IPS-20b (cell line): ENCODE data around the gene HDGF.

Experiments
- H3K27ac ChIP-seq: one replicate; pipeline ENCODE4 v1.5.1; 2013; ENCODE audit warnings: low read length
- H3K27me3 ChIP-seq: 2 replicates; pipeline ENCODE4 v1.6.1; 2013; ENCODE audit warnings: mild to moderate bottlenecking, low read length, inconsistent platforms; ENCODE audit not compliant: insufficient read depth
- H3K36me3 ChIP-seq: 2 replicates; pipeline ENCODE4 v1.6.1; 2013; ENCODE audit warnings: low read depth, mild to moderate bottlenecking, inconsistent platforms, low read length, moderate library complexity; ENCODE audit not compliant: insufficient read depth
- H3K4me1 ChIP-seq: 2 replicates; pipeline ENCODE4 v1.6.1; 2013; ENCODE audit warnings: mild to moderate bottlenecking, control low read depth, inconsistent platforms, low read length, moderate library complexity; ENCODE audit not compliant: insufficient read depth
- H3K4me3 ChIP-seq: 2 replicates; pipeline ENCODE4 v1.5.1; 2013; ENCODE audit warnings: mild to moderate bottlenecking, low read length, inconsistent platforms
- H3K9ac ChIP-seq: 2 replicates; pipeline ENCODE4 v1.6.1; 2013; ENCODE audit warnings: low read depth, mild to moderate bottlenecking, inconsistent platforms, low read length, moderate library complexity
- H3K9me3 ChIP-seq: 2 replicates; pipeline ENCODE4 v1.6.1; 2013; ENCODE audit warnings: mild to moderate bottlenecking, low read depth, low read length, inconsistent platforms; ENCODE audit not compliant: insufficient read depth

The HDGF gene

DNA sequence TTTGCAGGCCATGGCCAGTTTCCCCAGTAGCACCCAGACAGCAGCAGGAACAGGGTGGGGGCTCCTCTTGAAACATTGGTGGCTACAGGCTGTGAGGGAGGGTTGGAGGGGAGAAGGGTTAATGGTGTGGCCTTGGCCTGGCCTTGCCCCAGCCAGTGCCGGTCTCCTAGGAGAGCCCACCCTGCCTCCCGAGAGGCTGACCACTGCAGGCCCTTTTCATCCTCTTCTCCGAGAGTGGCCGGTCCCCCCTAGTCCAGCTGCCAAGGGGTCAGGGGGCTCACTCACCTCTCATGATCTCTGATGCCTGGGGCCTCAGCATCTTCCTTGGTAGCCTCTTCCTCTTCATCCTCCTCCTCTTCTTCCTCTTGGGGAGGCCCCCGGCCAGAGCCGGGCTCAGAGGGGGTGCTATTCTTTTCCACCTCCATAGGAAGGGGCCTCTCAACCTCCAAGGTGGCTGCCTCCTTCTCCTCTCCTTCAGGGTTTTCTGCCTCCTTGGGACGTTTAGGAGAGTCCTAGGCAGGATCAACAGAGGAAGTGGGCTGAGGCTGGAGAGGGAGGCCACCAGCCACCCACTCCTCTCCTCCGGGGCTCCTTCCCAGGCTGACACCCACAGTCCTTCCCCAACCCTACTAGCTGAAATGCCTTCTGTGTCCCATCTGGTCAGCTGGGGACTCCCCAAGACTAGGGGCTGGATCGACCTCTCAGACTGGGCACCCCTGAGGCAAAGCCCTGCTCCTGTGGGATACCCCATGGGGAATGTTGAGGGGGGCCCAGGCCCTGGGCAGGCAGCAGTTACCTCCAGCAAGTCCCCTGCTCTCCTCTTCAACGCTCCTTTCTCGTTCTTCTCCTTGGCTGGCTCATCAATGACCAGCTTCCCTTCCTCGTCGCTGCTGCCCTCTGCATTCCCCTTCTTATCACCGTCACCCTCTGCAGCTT lies 7.8 kb downstream of the HDGF start:
- H3K4me3 ChIP-seq = no peak overlapping the region
- no peaks in the 10 kb centered on the region for H3K27me3 ChIP-seq
- peaks cover 38% of the 10 kb centered on the region for H3K36me3 ChIP-seq
- no peaks in the 10 kb centered on the region for H3K9me3 ChIP-seq
- no peak overlapping the region for H3K9ac ChIP-seq
- H3K4me1 ChIP-seq = peaks cover 34% of the 10 kb centered on the region
- no peak overlapping the region for H3K27ac ChIP-seq

DNA sequence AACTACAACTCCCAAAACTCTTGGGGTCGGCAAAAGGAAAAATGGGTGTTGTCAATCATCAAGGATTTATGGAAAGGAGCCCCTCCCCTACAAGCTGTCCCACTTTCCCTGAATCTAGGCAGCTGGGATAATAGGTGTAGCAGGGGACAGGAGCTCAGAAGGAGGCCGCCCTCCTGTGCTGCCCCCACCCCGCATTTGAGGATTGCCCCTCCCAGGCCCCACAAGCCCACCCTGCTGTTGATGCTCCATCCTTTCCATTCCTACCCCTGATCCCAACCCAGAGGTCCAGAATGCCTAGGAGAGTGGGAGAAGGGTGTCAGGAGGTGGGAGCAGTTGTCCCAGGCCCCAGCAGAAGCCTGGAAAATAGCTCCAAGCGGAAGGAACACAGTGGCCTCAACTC lies 8.7 kb downstream of the HDGF start:
- Histone ChIP-seq H3K4me1 (peaks cover 25% of the 10 kb centered on the region), H3K27ac (no peak overlapping the region), H3K9me3 (no peaks in the 10 kb centered on the region), H3K27me3 (no peaks in the 10 kb centered on the region), H3K36me3 (peaks cover 42% of the 10 kb centered on the region), H3K9ac (no peak overlapping the region), H3K4me3 (no peak overlapping the region)

DNA sequence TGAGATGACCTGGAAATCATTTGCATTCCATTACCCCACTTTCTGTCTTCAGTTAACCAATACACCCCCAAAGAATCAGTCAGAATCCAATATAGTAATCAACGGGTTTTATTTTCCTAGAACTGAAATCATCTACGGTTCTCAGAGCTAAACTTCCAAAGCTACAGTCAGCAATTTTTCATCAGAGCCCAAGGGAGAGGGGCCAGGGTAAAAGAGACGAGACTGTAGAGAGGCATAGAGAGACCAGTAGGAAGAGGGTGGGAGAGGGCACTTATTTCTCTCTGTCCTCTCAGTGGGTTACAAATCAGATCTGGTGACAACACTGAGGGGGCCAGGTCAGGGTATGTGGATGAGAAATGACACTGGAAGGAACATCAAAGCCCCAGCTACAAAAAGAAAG lies 9.5 kb downstream of the HDGF start:
- H3K9ac ChIP-seq = peak overlapping the region; percentile 73; the same call in 1 of the 2 replicates
- peaks cover 22% of the 10 kb centered on the region; the same call in 1 of the 2 replicates for H3K4me1 ChIP-seq
- H3K36me3 ChIP-seq = peaks cover 50% of the 10 kb centered on the region
- peak overlapping the region; percentile 57; the same call in 1 of the 2 replicates for H3K4me3 ChIP-seq
- no peaks in the 10 kb centered on the region for H3K27me3 ChIP-seq
- H3K27ac ChIP-seq = peak overlapping the region; percentile 9
- H3K9me3 ChIP-seq = no peaks in the 10 kb centered on the region

DNA sequence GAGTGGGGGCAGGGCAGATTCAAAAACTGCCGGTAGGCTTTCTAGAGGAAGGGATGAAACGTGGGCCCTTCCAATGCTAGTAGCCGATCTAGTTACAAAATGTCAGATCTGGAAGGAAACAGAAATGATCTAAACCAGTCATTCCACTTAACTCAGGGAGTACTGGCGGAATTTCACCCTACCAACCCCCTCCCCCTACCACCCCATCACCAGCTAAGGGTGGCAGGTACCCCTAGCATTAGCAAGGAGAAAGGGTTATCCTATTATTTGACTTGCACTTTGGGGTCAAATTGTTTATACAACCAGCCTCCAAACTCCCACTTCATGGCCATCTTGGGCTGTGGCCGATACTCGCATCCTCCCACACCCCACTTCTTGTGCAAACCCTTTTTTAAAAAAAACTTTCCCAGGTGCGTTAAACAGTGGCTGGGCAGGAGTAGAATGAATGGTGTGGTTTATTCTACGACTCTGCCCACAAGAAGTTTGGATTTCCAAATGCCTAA lies 9.9 kb downstream of the HDGF start:
- peak overlapping the region; percentile 73; the same call in 1 of the 2 replicates for H3K9ac ChIP-seq
- no peaks in the 10 kb centered on the region for H3K9me3 ChIP-seq
- peaks cover 54% of the 10 kb centered on the region for H3K36me3 ChIP-seq
- no peaks in the 10 kb centered on the region for H3K27me3 ChIP-seq
- peaks cover 22% of the 10 kb centered on the region; the same call in 1 of the 2 replicates for H3K4me1 ChIP-seq
- H3K4me3 ChIP-seq = peak overlapping the region; percentile 57
- peak overlapping the region; percentile 9 for H3K27ac ChIP-seq

DNA sequence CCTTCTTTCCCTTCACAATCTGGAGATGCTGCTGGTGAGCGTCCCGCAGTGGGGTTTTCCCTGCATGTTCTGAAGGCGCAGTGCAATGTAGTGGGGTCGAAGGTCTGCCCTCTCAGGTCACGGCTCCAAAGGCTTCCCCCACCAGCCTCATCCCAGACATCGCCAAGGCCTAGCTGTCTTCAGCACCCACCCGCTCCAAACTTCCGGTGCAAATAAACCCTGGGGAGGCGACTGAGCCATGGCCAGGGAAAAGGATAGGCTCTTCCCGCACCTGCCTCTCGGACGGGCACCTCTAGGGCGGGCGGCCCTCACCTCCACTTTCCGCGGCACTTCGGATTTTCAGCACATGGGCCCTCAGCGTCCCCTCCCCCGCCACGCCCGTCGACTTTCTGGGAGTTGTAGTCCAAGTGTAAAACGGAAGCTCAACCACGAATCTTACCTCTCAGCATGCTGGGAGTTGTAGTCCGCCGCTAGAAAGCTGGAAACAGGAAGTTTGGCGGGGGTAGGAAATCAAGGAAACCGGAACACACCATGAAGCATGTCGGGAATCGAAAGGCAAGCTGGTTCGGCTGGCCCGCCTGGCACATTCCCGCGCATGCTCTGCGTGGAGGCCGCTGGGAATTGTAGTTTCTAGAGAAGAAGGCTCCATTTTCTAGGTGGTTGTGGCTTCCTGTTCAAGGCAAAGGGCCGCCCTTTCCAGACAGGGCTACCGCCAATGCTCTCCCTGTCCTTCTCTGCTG lies 10.6 kb downstream of the HDGF start, which contains the start of gene MRPL24:
Gene MRPL24, minus strand, starts transcription at position 348 of the 740 bp plus-strand sequence. CDS start 2,384 bp downstream, outside the sequence.
- Histone ChIP-seq H3K4me3 (peak within 1 kb of the TSS; percentile 84), H3K36me3 (peaks cover 59% of the 10 kb centered on the region), H3K27me3 (no peaks in the 10 kb centered on the region), H3K9me3 (no peaks in the 10 kb centered on the region), H3K27ac (peak within 1 kb of the TSS; percentile 68), H3K9ac (peak within 1 kb of the TSS; percentile 89), H3K4me1 (peaks cover 16% of the 10 kb centered on the region; the same call in 1 of the 2 replicates)

DNA sequence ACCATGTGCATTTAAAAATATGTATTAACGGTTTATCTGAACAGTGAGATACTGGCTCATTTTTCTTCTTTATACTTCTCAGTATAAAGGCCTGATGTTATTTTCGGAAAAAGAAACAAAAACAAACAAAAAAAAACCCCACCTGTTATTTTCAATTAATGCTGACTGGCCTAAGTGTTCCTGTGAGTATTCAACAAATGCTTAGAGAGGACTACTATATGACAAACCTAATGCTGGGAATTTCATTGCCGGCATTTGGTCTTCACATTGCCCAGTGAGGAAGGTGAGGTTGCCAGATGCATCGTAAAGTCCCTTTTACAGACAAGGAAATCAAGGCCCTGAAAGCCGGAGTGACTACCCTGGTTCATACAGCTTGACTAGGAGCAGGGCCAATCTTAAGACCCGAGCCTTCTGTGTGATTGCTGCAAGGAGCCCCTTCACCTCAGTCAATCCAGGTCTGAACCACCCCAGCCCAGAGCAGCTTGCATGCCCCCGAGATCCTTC lies 11.2 kb downstream of the HDGF start:
- Histone ChIP-seq H3K4me3 (peak overlapping the region; percentile 84), H3K4me1 (peaks cover 12% of the 10 kb centered on the region; the same call in 1 of the 2 replicates), H3K9me3 (no peaks in the 10 kb centered on the region), H3K27ac (peak overlapping the region; percentile 68), H3K9ac (peak overlapping the region; percentile 89), H3K36me3 (peaks cover 59% of the 10 kb centered on the region), H3K27me3 (no peaks in the 10 kb centered on the region)

DNA sequence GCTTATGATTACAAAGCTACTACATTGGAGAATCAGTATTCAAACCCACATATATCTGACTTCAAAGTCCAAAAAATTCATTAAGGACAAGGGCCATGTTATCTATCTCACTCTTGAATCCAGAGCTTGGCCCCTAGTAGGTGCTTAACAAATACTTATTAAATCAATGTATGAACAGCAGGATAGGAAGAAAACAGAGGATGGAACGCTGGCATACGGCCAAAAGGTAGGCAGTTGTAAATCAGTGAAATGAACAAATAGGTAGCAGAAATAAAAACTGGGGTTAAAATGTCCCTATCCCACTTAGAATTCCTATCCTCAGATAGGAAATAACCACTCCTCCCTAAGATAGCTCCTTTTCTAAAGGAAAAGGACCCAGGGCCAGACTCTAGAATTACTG lies 12.6 kb downstream of the HDGF start:
- H3K27ac ChIP-seq = no peak overlapping the region
- H3K9ac ChIP-seq = no peak overlapping the region
- no peaks in the 10 kb centered on the region for H3K9me3 ChIP-seq
- peaks cover 50% of the 10 kb centered on the region for H3K36me3 ChIP-seq
- H3K27me3 ChIP-seq = no peaks in the 10 kb centered on the region
- no peak overlapping the region for H3K4me3 ChIP-seq
- peaks cover 11% of the 10 kb centered on the region; the same call in 1 of the 2 replicates for H3K4me1 ChIP-seq

DNA sequence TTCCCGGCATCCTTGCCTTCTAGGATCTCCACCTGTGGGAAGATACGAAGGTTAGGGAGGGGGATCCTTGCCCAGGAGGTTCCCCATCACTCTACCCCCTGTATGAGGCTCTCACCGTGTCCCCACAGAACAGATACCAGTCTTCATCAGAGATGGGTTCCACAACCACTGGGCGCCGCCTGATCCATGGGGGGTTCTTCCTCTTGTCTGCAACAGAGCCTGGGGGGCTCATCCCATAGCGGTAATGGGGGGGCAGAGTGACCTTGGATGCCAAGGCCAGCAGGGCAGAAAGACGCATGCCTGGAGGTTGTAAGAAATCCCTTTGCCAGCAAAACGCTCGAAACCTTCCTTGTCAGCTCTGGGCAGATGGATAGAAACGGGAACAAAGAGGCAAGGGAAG lies 13.1 kb downstream of the HDGF start:
- no peaks in the 10 kb centered on the region for H3K27me3 ChIP-seq
- H3K9me3 ChIP-seq = no peaks in the 10 kb centered on the region
- no peak overlapping the region for H3K4me3 ChIP-seq
- no peak overlapping the region for H3K27ac ChIP-seq
- H3K9ac ChIP-seq = no peak overlapping the region
- peaks cover 50% of the 10 kb centered on the region for H3K36me3 ChIP-seq
- peaks cover 11% of the 10 kb centered on the region; the same call in 1 of the 2 replicates for H3K4me1 ChIP-seq

DNA sequence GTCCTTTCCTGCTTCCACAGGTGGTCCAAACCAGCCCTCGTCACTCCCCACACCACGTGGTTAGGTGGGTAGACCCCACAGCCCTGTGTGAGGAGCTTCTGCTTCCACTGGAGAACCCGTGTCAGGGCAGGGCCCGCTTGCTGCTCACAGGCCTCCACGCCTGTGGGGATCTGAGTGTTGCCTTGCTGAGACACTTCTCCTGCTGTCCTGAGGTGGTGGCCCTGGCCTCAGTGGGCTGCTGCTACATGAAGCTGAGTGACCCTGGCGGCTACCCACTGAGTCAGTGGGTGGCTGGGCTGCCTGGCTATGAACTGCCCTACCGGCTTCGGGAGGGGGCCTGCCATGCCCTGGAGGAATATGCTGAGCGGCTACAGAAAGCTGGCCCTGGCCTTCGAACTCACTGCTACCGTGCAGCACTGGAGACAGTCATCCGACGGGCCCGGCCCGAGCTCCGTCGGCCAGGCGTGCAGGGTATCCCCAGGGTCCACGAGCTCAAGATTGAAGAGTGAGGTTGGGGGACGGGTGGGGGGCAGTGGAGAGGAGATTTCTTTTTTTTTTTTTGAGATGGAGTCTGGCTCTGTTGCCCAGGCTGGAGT lies 17.4 kb downstream of the HDGF start:
- Histone ChIP-seq H3K9me3 (no peaks in the 10 kb centered on the region), H3K36me3 (peaks cover 44% of the 10 kb centered on the region), H3K27me3 (no peaks in the 10 kb centered on the region), H3K4me3 (no peak overlapping the region), H3K9ac (no peak overlapping the region), H3K4me1 (no peaks in the 10 kb centered on the region), H3K27ac (no peak overlapping the region)

DNA sequence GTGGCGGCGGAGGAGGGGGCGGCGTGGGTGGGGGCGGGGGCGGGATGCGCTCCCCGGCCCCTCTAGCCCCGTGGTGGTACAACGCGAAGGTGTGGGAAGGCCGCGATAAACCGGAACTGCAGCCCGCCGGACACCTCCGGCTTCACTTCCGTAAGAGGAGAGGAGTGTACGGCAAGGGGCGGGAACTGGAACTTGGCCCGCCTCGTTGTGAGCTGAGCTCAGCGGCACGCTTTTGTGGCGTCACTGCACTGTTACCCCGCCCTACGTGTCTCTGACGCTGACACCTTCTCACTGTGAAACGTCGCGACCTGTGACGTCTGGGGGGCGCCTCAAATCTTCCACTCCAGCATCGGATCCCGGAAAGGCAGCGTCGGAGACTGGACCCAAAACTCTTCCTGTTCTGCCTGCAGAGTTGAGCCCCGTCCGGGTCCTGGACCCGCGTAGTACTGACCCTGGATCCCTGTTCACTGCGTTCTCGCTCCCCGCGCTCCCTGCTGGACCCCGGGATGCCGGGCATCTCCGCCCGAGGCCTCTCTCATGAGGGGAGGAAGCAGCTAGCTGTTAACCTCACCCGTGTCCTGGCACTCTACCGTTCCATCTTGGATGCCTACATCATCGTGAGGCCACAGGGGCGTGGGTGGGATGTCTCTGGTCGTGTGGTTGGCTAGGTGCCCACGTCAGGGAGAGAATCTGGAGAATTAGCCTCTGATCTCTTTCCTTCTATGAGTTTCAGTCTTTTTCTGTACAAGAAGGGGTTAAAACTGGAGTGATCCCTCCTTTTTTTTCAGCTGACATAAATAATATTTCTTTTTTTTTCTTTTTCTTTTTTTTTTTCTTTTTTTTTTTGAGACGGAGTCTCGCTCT lies 22.6 kb downstream of the HDGF start, which contains the start of gene ISG20L2:
Gene ISG20L2, minus strand, starts transcription at position 168 of the 864 bp plus-strand sequence. CDS start 1,114 bp downstream, outside the sequence.
- Histone ChIP-seq H3K9ac (peak within 1 kb of the TSS; percentile 97), H3K27ac (peak within 1 kb of the TSS; percentile 86), H3K36me3 (peaks cover 45% of the 10 kb centered on the region), H3K4me3 (peak within 1 kb of the TSS; percentile 99), H3K27me3 (no peaks in the 10 kb centered on the region), H3K9me3 (no peaks in the 10 kb centered on the region), H3K4me1 (peaks cover 23% of the 10 kb centered on the region)
